PFSK-1 (cell line): ENCODE results near the gene PACRGL.
A peak's percentile ranks its signal among the peaks of the same experiment; 100 is the strongest.

Experiments
- FOXP2 ChIP-seq: optimal IDR thresholded peaks from 2 replicates; pipeline ENCODE3; 2011; ENCODE audit warnings: borderline replicate concordance, control low read depth, inconsistent platforms; ENCODE audit not compliant: insufficient read depth; ENCODE audit errors: extremely low read length, extremely low read depth
- POLR2AphosphoS5 ChIP-seq: IDR thresholded peaks from 2 replicates; pipeline ENCODE4 v1.6.1; 2012; ENCODE audit warnings: low read depth, mild to moderate bottlenecking, control low read depth, low read length, moderate library complexity
- SIN3A ChIP-seq: IDR thresholded peaks from 2 replicates; pipeline ENCODE4 v1.6.1; 2012; ENCODE audit warnings: mild to moderate bottlenecking, low read length, moderate library complexity, borderline replicate concordance; ENCODE audit not compliant: insufficient read depth
- TAF1 ChIP-seq: IDR thresholded peaks from 2 replicates; pipeline ENCODE4 v1.6.1; 2012; ENCODE audit warnings: low read length, control low read depth, borderline replicate concordance; ENCODE audit not compliant: insufficient read depth
- TF ChIP-seq, protein P1 (sequence below), 2 experiments: IDR thresholded peaks; 2 replicates each; pipeline versions ENCODE4 v1.6.1 to v1.8.0; 2011 to 2012; ENCODE audit warnings: low read depth in 2 of 2, low read length in 2 of 2, control low read depth in 1 of 2, inconsistent platforms in 1 of 2, mild to moderate bottlenecking in 1 of 2, moderate library complexity in 1 of 2; ENCODE audit not compliant: insufficient read depth in 1 of 2

DNA sequence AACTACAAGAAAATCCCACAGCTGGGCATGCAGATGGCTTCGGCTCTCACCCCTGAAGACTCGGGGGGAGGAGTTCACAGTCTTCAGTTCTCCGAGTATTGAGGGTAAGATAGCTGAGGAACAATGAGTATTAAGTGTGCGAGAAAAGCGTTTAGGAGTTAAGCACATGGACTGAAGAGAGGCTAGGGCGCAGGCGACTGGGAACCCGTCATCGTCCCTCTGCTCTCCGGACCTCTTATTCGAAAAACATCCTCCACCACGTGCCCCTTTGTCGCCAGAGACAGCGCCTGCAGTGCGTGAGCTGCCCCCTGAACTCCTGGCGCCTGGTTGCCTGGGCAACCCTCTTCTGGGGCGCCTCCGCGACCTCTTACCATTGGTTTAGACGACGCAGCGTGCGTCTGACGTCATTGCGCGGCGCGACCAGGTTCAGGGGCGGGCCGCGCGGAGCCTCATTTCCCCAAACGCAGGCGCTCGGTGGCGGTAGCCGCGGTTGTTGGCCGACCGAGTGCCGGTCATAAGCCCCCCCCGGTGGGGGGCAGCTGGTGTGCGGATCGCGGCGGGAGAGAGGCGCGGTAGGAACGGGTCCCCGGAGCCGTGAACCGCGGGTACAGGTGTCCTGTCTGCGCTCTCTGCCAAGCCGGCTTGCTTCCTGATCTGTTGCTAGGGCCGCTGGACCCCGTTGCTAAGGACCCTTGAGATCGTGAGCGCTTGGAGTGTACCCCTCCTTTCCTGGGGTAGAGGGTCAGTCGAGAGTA, at the start of gene PACRGL:
- TF ChIP-seq POLR2AphosphoS5 (peak; percentile 67; the same call in 1 of the 2 replicates), TAF1 (peak; percentile 36; the same call in 1 of the 2 replicates), FOXP2 (no peak), SIN3A (peak; percentile 75; the same call in 1 of the 2 replicates)
- TF ChIP-seq, protein P1, sequence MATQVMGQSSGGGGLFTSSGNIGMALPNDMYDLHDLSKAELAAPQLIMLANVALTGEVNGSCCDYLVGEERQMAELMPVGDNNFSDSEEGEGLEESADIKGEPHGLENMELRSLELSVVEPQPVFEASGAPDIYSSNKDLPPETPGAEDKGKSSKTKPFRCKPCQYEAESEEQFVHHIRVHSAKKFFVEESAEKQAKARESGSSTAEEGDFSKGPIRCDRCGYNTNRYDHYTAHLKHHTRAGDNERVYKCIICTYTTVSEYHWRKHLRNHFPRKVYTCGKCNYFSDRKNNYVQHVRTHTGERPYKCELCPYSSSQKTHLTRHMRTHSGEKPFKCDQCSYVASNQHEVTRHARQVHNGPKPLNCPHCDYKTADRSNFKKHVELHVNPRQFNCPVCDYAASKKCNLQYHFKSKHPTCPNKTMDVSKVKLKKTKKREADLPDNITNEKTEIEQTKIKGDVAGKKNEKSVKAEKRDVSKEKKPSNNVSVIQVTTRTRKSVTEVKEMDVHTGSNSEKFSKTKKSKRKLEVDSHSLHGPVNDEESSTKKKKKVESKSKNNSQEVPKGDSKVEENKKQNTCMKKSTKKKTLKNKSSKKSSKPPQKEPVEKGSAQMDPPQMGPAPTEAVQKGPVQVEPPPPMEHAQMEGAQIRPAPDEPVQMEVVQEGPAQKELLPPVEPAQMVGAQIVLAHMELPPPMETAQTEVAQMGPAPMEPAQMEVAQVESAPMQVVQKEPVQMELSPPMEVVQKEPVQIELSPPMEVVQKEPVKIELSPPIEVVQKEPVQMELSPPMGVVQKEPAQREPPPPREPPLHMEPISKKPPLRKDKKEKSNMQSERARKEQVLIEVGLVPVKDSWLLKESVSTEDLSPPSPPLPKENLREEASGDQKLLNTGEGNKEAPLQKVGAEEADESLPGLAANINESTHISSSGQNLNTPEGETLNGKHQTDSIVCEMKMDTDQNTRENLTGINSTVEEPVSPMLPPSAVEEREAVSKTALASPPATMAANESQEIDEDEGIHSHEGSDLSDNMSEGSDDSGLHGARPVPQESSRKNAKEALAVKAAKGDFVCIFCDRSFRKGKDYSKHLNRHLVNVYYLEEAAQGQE (IDR thresholded peaks at IDR 0.05; ENCODE audit: insufficient read depth in 1 of 2, low read depth in 2 of 2, low read length in 2 of 2), result no peak
